Ecto neural progenitor cell (in vitro differentiated cells): ENCODE data around the gene KCNN2.

Experiments used
- DNase-seq: peaks from one replicate; pipeline ENCODE4 v3.0.0-alpha.2; 2018; ENCODE audit warnings: low spot score

The KCNN2 gene

GRCh38 chr5:114361724-114362196, at the start of gene KCNN2:
Gene KCNN2, plus strand, starts transcription at chr5:114362070. Its CDS starts 70 bp downstream, at chr5:114362140.
- peak; percentile 93 for DNase-seq

DNA sequence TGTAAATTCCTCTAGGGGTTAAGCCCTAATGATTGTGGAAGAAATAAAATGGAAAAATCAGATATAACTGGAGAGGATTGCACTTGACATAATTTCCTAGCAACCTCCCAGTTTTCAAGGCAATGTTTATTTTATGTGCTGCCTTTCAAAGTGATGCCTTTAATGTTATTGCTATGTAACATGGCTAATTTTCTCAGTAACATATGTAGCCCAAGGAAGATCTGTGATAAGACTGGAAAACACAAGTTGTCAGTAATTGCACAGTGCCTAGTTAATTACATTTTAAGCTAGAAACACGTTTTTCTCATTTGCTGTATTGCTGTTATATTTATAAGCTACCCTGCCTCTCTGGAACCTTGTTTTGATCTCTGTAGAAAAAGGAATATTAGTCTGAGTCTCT, 49.2 kb upstream of the KCNN2 start:
- DNase-seq, result no peak

- DNase-seq, result no peak
Measured at GRCh38 chr5:114314061-114314460, 47.8 kb upstream of the KCNN2 start.

- no peak for DNase-seq
Measured at GRCh38 chr5:114316167-114316566, 45.7 kb upstream of the KCNN2 start.

- no peak for DNase-seq
Measured at GRCh38 chr5:114317751-114318150, 44.1 kb upstream of the KCNN2 start.

DNA sequence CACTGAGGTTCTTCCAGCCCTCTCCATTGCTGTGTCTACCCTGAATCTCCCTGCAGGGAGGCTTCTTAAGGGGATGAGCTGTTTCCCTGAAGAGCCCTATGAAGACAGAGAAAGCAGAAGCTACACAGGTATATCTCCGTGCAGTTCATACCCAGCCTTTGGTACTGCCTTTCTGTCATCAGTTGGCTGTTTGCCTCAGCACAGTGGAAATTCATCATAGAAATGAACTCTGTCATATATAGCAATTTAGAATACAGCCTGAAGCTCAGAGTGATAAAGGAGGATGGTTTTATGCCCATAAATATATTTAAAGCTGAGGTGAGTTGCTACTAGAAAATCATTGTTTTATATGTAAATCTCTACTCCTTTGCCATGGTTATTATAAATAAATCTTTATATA, 42.6 kb upstream of the KCNN2 start:
- no peak for DNase-seq

DNA sequence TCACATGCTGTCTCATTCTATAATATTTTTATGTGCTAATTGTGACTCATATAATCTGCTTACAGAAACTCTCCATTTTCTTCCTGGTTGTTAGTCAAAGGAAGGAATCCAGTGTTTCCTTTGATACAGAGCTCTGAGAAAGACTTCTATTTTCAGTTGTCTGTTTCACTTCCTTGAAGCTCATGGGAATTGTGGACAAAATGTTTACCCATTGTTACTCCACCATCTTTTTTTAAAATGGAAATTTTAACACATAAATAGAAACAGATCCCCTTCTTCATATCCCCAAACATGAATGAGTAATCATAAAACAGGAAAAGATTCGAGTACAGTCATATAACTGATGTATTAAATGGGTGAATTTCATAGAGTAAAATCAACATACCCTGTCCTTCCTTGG, 42.0 kb upstream of the KCNN2 start:
- no peak for DNase-seq

DNA sequence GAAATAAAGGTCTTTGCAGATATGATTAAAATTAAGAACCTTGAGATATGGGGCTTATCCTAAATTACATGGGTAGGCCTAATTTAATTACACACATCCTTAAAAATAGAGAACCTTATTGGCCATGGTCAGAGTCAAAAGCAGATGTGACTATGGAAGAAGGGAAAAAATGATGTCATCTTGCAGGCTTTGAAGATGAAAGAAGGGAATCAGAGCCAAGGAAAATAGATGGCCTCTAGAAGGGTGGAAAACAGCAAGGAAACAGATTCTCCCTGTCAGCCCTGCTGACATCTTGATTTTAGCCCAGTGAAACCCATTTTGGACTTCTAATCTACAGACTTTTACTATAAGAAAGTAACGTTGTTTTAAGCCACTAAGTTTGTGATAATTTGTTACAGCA, 37.6 kb upstream of the KCNN2 start:
- DNase-seq, result no peak

- DNase-seq, result no peak
Measured at GRCh38 chr5:114325541-114325940, 36.3 kb upstream of the KCNN2 start.

- no peak for DNase-seq
Measured at GRCh38 chr5:114327474-114327873, 34.4 kb upstream of the KCNN2 start.

DNA sequence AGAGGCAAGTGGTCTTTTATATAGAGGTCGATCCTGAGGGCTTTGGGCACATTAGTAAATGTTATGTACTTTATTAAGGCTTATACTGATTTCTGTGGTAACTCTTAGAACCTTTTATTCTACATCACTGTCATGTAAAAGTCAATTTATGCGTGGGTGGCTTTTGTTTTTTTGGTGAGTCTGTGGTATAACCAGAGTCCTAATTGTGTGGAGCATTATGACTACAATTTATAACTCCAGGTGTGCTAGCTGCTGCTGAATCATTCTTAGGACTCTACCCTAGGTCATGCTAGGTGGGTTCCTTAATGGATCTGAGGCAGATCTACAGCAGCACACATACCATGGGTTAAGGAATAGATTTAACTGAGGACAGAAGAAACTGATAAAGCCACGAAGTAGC, 33.9 kb upstream of the KCNN2 start:
- DNase-seq, result no peak

DNA sequence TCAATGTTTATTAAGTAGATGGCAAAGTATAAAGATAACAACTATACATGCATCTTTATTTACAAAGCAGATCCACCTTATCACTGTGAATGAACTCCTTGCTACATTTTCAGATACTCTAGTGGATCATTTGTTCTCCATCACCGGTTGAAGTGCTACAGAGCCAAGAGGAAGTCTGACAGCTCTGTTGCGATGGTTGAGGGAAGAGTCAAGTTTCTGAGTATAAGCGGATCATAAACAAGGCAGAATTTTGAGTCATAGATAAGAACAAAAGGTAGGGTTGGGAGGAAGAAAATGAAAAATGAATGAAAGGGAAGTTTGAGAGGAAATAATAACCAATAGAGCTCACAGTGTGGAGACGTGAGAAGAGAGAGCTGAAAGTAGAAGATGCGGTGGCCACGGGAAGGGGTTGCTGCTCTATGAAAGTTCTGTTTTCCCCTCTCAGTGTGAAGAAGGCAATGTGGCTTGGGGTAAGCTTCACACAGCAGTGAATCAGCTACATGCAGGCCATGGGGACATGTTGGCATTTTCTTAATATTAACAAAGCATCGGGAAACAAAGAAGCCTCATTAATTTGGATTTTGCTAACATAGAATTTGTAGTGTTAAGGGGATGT, 30.8 kb upstream of the KCNN2 start:
- DNase-seq, result no peak

DNA sequence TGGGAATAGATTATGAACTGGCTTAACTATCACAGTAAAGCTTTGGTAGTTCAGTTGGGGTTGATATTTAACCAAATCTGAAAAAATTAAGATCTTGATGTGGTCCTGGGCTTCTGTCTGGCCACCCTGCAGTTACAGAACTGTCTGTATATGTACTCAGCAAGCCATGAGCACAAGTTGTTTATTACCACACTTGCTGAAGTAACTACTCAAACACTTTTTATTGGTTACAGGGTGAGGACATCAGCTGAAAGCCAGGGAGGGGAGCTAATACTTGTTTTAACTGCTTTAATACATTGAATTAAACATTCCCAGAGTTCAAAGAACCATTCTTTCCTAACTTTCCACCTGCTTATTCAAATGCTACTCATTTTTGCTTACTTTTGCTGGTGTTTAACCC, 29.4 kb upstream of the KCNN2 start:
- no peak for DNase-seq

DNA sequence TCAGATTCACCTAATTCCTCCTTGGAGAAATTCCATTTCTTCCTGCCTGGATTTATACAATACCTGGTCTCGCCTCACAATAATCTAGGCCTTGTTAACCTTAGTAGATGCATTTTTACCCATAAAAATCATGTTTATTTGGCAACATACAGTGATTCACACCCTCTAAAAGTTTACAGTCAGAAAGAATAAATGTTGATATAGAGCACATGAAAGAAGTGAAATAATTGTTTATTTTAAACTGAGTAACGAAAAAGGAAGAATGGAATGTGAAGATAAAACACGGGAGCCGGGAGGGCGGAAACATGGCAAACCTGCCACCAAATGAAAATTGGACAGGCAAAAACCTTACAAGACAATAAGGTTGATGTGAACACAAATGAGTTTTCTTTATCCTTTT, 28.9 kb upstream of the KCNN2 start:
- DNase-seq, result no peak

DNA sequence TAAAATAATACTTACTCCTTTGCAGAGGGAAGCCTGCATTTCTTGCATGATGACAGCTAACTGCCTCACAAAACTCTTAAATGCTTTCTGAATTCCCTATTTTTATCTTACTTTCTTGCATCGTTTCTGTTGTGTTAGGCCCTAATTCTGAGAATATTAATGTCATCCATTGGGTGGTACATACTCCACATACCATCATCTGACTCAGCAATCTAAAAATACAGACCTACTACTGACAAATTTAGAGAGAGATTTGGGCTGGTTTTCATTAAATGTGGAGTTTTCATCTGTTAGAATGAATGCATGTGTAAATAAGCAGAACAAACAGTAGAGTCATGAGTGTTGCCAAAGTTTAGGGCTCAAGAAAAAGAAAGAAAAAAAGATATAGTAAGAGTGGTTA, 26.5 kb upstream of the KCNN2 start:
- DNase-seq, result no peak

DNA sequence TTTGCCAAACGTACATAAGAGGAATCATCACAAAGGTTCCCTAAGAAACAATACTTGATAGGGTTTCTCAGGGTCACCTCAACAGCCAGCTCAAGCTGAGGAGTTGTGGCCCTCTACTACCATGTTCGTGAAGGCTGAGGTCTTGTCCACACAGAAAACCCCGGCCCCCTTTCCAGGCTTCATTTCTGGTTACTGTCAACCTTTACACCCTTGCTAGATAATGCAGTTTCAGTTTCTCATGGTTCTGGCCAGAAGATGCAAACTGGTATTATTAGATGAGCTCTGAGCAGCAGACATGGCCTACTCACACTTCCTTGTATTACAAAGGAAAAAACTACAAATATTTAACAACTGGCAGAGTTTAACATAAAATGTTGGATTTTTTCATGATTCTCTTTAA, 22.8 kb upstream of the KCNN2 start:
- no peak for DNase-seq

GRCh38 chr5:114346181-114346580, 15.7 kb upstream of the KCNN2 start:
- no peak for DNase-seq

DNA sequence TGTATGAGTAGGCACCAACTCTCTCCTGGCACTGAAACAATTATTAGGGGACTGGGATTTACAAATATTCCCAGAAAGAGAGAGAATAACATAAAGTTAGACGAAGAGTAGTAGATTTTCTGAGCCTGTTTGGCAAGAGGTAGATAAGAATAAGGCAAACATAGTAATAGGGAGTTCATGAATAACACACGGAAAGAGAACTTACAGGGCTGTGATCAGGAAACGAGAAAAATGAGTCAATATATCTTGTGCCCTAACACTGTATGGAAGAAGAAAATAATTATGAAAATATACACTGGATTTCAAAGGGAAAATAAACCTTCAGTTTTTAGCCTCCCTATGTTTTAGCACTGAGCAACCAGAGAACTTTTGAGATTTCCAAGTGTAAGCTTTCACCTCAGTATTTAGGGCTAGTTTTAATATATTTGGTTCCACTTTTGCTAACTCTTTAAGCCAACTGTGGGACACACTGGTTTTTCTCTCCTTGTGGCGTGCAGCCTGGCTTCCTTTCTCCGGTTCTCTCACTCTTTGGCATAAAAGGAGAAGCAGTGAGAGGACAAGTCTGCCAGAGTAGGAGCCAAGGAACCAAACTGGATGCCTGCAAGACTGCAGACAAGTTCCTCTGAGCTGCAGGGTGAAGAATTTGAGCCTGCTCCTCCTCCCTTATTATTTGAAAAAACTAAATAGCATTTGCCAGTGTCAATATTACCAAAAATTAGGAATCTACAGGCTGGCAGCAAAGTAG, 6.6 kb upstream of the KCNN2 start:
- DNase-seq, result no peak

DNA sequence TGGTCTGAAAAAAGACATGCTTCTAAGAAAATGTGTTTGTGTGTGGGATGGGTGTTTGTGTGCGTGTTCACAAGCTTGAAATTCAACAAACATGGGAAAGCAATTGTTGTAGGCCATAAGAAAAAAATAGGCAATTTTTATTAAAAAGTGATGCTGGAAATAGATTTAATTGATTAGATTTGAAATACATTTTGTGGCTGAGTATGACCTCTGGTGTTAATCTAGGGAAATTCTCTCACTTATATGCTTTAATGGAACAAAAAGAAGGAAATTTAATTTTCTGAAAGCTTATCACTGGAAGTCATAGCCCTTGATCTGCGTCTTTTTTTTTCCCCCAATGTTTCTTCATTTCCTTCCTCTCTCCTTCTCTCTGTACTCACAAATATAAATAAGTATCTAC, 3.5 kb upstream of the KCNN2 start:
- no peak for DNase-seq

GRCh38 chr5:114360357-114360756, 1.5 kb upstream of the KCNN2 start:
- no peak for DNase-seq

DNA sequence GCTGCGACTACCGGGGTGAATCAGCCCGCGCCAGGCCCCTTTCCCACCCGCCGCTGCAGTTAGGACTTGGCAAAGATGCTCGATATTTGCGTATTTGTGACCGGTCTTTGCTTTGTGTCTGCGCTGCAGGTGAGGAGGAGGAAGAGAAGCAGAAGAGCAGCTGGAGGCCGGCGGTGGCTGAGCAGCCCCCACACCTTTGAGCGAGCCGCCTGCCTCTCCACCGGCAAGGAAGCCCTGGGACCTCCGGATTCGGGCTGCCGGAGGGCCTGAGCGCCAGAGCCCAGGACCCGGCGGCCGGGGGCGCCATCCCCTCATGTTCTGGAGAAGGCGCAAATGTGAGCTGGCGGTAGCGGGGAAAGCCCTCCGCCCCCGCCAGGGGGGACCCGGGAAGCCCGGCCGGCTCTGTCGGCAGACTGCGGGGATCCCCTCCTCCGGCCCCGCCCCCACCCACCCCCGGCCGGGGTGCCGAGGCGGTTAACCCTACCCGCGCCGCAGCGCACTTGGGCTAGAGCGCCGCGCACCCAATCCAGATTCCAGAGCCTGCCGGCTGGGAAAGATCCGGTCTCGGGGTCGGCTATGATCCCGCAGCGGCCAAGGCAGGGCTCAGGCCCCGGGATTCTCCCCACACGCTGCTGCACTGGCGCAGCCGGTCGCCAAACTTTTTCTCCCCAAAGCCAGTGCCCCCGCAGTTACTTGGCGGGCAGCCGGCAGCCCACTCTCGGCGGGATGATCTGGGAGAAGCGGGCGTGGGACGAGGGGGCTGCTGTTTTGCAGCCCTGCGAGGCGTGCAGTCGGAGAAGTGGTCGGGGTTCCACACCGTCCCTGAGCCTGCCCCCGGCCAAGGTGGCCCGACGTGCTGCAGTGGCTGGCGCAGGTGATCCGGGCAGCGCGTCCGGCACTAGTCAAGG, 800 bp upstream of the KCNN2 start:
- DNase-seq, result peak; percentile 91

- DNase-seq, result no peak
Measured at GRCh38 chr5:114362197-114362976, 517 bp downstream of the KCNN2 start.
